ENCODE data around the gene DLEC1. TPM values are rescaled to one million over a fixed set of nuclear protein-coding genes. Genes with fewer than 3 reads are reported as not detected.

Gene DLEC1
- total and polyA plus RNA-seq, 9 of the 15 experiments (the other 6 are each of a cell fraction or from before 2014, with no cell fraction given), result 0.07 to 0.08 TPM; not detected in 7

DNA sequence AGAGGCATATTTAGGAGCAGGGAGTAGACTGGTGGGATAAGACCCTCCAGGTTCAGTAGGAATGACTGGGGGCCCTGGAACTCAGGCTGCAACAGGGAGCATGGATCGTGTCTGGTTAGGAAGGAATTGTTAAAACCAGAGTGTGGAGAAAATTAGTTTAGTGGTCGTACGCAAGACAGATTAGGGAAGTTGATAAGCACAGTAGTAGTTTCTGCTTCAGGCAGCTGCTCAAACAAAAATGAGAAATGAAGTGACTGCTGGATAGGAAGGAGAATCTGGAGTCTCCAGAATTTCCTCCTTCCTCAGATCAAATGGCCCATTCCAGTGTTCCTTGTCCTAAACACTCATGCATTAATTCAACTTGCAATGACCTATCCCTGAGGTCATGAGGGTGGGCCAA, 110.7 kb downstream of the DLEC1 start (continued):
- TF ChIP-seq, protein P1, sequence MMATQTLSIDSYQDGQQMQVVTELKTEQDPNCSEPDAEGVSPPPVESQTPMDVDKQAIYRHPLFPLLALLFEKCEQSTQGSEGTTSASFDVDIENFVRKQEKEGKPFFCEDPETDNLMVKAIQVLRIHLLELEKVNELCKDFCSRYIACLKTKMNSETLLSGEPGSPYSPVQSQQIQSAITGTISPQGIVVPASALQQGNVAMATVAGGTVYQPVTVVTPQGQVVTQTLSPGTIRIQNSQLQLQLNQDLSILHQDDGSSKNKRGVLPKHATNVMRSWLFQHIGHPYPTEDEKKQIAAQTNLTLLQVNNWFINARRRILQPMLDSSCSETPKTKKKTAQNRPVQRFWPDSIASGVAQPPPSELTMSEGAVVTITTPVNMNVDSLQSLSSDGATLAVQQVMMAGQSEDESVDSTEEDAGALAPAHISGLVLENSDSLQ (IDR thresholded peaks at IDR 0.05), result peak; percentile 29; the same call in 1 of the 2 replicates
- TF ChIP-seq TAF1 (IDR thresholded peaks at IDR 0.05; ENCODE audit: control insufficient read depth, extremely low read depth, insufficient read depth, low read length, severe bottlenecking) (no peak), MCM3 (IDR thresholded peaks at IDR 0.05) (no peak), ZNF311 (CRISPR knock-in tag; IDR thresholded peaks at IDR 0.05) (no peak), MTA1 (IDR thresholded peaks at IDR 0.05; ENCODE audit: borderline replicate concordance) (peak; percentile 85; the same call in 1 of the 2 replicates), PHF21A (IDR thresholded peaks at IDR 0.05; ENCODE audit: borderline replicate concordance, low read depth) (no peak), FOXA3 (CRISPR knock-in tag; conservative IDR thresholded peaks at IDR 0.05 in 1 of 2, IDR thresholded peaks at IDR 0.05 in 1 of 2) (peak in 1 of 2 experiments; percentile 79; a peak in 2 of 4 replicates), ZNF699 (CRISPR knock-in tag; IDR thresholded peaks at IDR 0.05; ENCODE audit: insufficient replicate concordance) (no peak), MTA3 (IDR thresholded peaks at IDR 0.05; ENCODE audit: borderline replicate concordance) (peak; percentile 71; the same call in 1 of the 2 replicates), TAF7 (tag; IDR thresholded peaks at IDR 0.05) (0 out of 2 replicates have a peak, but pooled peaks have one; percentile 43)
- TF ChIP-seq, protein P2, sequence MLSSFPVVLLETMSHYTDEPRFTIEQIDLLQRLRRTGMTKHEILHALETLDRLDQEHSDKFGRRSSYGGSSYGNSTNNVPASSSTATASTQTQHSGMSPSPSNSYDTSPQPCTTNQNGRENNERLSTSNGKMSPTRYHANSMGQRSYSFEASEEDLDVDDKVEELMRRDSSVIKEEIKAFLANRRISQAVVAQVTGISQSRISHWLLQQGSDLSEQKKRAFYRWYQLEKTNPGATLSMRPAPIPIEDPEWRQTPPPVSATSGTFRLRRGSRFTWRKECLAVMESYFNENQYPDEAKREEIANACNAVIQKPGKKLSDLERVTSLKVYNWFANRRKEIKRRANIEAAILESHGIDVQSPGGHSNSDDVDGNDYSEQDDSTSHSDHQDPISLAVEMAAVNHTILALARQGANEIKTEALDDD (IDR thresholded peaks at IDR 0.05), result peak; percentile 82
- TF ChIP-seq, protein P3, sequence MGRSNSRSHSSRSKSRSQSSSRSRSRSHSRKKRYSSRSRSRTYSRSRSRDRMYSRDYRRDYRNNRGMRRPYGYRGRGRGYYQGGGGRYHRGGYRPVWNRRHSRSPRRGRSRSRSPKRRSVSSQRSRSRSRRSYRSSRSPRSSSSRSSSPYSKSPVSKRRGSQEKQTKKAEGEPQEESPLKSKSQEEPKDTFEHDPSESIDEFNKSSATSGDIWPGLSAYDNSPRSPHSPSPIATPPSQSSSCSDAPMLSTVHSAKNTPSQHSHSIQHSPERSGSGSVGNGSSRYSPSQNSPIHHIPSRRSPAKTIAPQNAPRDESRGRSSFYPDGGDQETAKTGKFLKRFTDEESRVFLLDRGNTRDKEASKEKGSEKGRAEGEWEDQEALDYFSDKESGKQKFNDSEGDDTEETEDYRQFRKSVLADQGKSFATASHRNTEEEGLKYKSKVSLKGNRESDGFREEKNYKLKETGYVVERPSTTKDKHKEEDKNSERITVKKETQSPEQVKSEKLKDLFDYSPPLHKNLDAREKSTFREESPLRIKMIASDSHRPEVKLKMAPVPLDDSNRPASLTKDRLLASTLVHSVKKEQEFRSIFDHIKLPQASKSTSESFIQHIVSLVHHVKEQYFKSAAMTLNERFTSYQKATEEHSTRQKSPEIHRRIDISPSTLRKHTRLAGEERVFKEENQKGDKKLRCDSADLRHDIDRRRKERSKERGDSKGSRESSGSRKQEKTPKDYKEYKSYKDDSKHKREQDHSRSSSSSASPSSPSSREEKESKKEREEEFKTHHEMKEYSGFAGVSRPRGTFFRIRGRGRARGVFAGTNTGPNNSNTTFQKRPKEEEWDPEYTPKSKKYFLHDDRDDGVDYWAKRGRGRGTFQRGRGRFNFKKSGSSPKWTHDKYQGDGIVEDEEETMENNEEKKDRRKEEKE (IDR thresholded peaks at IDR 0.05; ENCODE audit: borderline replicate concordance in 1 of 2, control insufficient read depth in 1 of 2, low read depth in 2 of 2, low read length in 1 of 2), result no peak
- TF ChIP-seq, protein P4, sequence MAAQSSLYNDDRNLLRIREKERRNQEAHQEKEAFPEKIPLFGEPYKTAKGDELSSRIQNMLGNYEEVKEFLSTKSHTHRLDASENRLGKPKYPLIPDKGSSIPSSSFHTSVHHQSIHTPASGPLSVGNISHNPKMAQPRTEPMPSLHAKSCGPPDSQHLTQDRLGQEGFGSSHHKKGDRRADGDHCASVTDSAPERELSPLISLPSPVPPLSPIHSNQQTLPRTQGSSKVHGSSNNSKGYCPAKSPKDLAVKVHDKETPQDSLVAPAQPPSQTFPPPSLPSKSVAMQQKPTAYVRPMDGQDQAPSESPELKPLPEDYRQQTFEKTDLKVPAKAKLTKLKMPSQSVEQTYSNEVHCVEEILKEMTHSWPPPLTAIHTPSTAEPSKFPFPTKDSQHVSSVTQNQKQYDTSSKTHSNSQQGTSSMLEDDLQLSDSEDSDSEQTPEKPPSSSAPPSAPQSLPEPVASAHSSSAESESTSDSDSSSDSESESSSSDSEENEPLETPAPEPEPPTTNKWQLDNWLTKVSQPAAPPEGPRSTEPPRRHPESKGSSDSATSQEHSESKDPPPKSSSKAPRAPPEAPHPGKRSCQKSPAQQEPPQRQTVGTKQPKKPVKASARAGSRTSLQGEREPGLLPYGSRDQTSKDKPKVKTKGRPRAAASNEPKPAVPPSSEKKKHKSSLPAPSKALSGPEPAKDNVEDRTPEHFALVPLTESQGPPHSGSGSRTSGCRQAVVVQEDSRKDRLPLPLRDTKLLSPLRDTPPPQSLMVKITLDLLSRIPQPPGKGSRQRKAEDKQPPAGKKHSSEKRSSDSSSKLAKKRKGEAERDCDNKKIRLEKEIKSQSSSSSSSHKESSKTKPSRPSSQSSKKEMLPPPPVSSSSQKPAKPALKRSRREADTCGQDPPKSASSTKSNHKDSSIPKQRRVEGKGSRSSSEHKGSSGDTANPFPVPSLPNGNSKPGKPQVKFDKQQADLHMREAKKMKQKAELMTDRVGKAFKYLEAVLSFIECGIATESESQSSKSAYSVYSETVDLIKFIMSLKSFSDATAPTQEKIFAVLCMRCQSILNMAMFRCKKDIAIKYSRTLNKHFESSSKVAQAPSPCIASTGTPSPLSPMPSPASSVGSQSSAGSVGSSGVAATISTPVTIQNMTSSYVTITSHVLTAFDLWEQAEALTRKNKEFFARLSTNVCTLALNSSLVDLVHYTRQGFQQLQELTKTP (IDR thresholded peaks at IDR 0.05; ENCODE audit: low read depth in 1 of 2, partially characterized antibody in 2 of 2), result peak in 1 of 2 experiments; percentile 56
- TF ChIP-seq, protein P5, sequence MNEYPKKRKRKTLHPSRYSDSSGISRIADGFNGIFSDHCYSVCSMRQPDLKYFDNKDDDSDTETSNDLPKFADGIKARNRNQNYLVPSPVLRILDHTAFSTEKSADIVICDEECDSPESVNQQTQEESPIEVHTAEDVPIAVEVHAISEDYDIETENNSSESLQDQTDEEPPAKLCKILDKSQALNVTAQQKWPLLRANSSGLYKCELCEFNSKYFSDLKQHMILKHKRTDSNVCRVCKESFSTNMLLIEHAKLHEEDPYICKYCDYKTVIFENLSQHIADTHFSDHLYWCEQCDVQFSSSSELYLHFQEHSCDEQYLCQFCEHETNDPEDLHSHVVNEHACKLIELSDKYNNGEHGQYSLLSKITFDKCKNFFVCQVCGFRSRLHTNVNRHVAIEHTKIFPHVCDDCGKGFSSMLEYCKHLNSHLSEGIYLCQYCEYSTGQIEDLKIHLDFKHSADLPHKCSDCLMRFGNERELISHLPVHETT (CRISPR knock-in tag; conservative IDR thresholded peaks at IDR 0.05 in 1 of 2, IDR thresholded peaks at IDR 0.05 in 1 of 2), result 0 out of 4 replicates have a peak, but pooled peaks of 1 of the 2 experiments have one; percentile 32
